H9 (cell line): ENCODE results near the gene WEE2. TPM values are rescaled to one million over a fixed set of nuclear protein-coding genes. Genes with fewer than 3 reads are reported as not detected.
A peak's percentile ranks its signal among the peaks of the same experiment; 100 is the strongest.

Experiments used
- DNase-seq: peaks from one replicate; pipeline ENCODE4 v3.0.0-alpha.2; 2017
- H2AFZ ChIP-seq: one replicate; pipeline ENCODE4 v1.6.1; 2013; ENCODE audit warnings: mild to moderate bottlenecking, low read length, control low read depth, moderate library complexity
- H2AK5ac ChIP-seq: 2 replicates; pipeline ENCODE4 v1.6.1; 2013; ENCODE audit warnings: low read length, control low read depth, mixed read lengths; ENCODE audit not compliant: insufficient read length
- H2BK120ac ChIP-seq: one replicate; pipeline ENCODE4 v1.6.1; 2013; ENCODE audit warnings: low read depth, mild to moderate bottlenecking, low read length, control low read depth, inconsistent platforms; ENCODE audit not compliant: poor library complexity, severe bottlenecking
- H2BK12ac ChIP-seq: 2 replicates; pipeline ENCODE4 v1.6.1; 2013; ENCODE audit warnings: low read length, control low read depth, mixed read lengths, low read depth; ENCODE audit not compliant: insufficient read length
- H2BK15ac ChIP-seq: 2 replicates; pipeline ENCODE4 v1.6.1; 2013; ENCODE audit warnings: low read depth, low read length, control low read depth
- H2BK20ac ChIP-seq: one replicate; pipeline ENCODE4 v1.6.1; 2013; ENCODE audit warnings: low read depth, mild to moderate bottlenecking, low read length, control low read depth, inconsistent platforms; ENCODE audit not compliant: poor library complexity, severe bottlenecking
- H2BK5ac ChIP-seq: 2 replicates; pipeline ENCODE4 v1.6.1; 2013; ENCODE audit warnings: low read length, control low read depth, mixed read lengths; ENCODE audit not compliant: insufficient read length
- H3K14ac ChIP-seq: 2 replicates; pipeline ENCODE4 v1.6.1; 2013; ENCODE audit warnings: low read length, control low read depth; ENCODE audit not compliant: insufficient read depth
- H3K18ac ChIP-seq: 2 replicates; pipeline ENCODE4 v1.6.1; 2013; ENCODE audit warnings: low read depth, mild to moderate bottlenecking, mixed read lengths, low read length, control low read depth; ENCODE audit not compliant: insufficient read length
- H3K23ac ChIP-seq: 2 replicates; pipeline ENCODE4 v1.6.1; 2013; ENCODE audit warnings: low read length, control low read depth, mixed read lengths, low read depth; ENCODE audit not compliant: insufficient read length
- H3K23me2 ChIP-seq: 2 replicates; pipeline ENCODE4 v1.6.1; 2013; ENCODE audit warnings: low read depth, mild to moderate bottlenecking, mixed read lengths, low read length, control low read depth; ENCODE audit not compliant: insufficient read length, poor library complexity, severe bottlenecking
- H3K27ac ChIP-seq: 2 replicates; pipeline ENCODE4 v1.5.1; 2013; ENCODE audit warnings: low read length, control low read depth, mixed read lengths, low read depth; ENCODE audit not compliant: insufficient read length
- H3K27me3 ChIP-seq: 2 replicates; pipeline ENCODE4 v1.6.1; 2013; ENCODE audit warnings: low read length, control low read depth, inconsistent platforms; ENCODE audit not compliant: insufficient read depth
- H3K4ac ChIP-seq: 2 replicates; pipeline ENCODE4 v1.6.1; 2013; ENCODE audit warnings: low read depth, mild to moderate bottlenecking, control low read depth, inconsistent platforms, low read length, moderate library complexity
- H3K4me1 ChIP-seq: 2 replicates; pipeline ENCODE4 v1.6.1; 2013; ENCODE audit warnings: low read length, control low read depth, inconsistent platforms; ENCODE audit not compliant: insufficient read depth
- H3K4me2 ChIP-seq: 2 replicates; pipeline ENCODE4 v1.6.1; 2013; ENCODE audit warnings: low read length, control low read depth, mixed read lengths; ENCODE audit not compliant: insufficient read length, insufficient read depth
- H3K56ac ChIP-seq: 2 replicates; pipeline ENCODE4 v1.6.1; 2013; ENCODE audit warnings: low read depth, mild to moderate bottlenecking, mixed read lengths, low read length, control low read depth; ENCODE audit not compliant: insufficient read length
- H3K79me1 ChIP-seq: 2 replicates; pipeline ENCODE4 v1.6.1; 2013; ENCODE audit warnings: low read depth, mild to moderate bottlenecking, moderate library complexity, low read length, control low read depth, inconsistent platforms; ENCODE audit not compliant: insufficient read depth, poor library complexity, severe bottlenecking
- H3K79me2 ChIP-seq: 2 replicates; pipeline ENCODE4 v1.6.1; 2013; ENCODE audit warnings: low read length, control low read depth, inconsistent platforms; ENCODE audit not compliant: insufficient read depth
- H3K9ac ChIP-seq: 2 replicates; pipeline ENCODE4 v1.6.1; 2013; ENCODE audit warnings: low read length, control low read depth, mixed read lengths; ENCODE audit not compliant: insufficient read length; ENCODE audit errors: extremely low read depth
- H3K9me3 ChIP-seq: one replicate; pipeline ENCODE4 v1.6.1; 2013; ENCODE audit warnings: low read depth, low read length, inconsistent platforms; ENCODE audit not compliant: control insufficient read depth
- H3T11ph ChIP-seq: one replicate; pipeline ENCODE4 v1.6.1; 2013; ENCODE audit warnings: mild to moderate bottlenecking, low read length, control low read depth, inconsistent platforms
- H4K20me1 ChIP-seq: one replicate; pipeline ENCODE4 v1.6.1; 2013; ENCODE audit not compliant: control insufficient read depth, insufficient read length, insufficient read depth
- H4K5ac ChIP-seq: 2 replicates; pipeline ENCODE4 v1.6.1; 2013; ENCODE audit warnings: low read depth, mild to moderate bottlenecking, mixed read lengths, low read length, control low read depth; ENCODE audit not compliant: insufficient read length
- H4K8ac ChIP-seq: replicated peaks from 2 replicates; pipeline ENCODE4 v1.6.1; 2013; ENCODE audit warnings: low read length, control low read depth, mixed read lengths, low read depth; ENCODE audit not compliant: insufficient read length
- H4K91ac ChIP-seq: 2 replicates; pipeline ENCODE4 v1.6.1; 2013; ENCODE audit warnings: low read depth, mild to moderate bottlenecking, moderate library complexity, mixed read lengths, low read length, control low read depth; ENCODE audit not compliant: insufficient read length
- H3K27ac Mint-ChIP-seq, 3 experiments: 2 replicates in 2 of 3; 3 replicates in 1 of 3; pipeline ENCODE4 v1.8.0; 2020 to 2021; ENCODE audit warnings: mixed read lengths in 3 of 3, mild to moderate bottlenecking in 1 of 3, moderate library complexity in 1 of 3
- H3K27me3 Mint-ChIP-seq: 2 replicates; pipeline ENCODE4 v1.8.0; 2021; ENCODE audit warnings: low read depth, mild to moderate bottlenecking, moderate library complexity, mixed read lengths
- H3K36me3 Mint-ChIP-seq, 3 experiments: 2 replicates in 2 of 3; 3 replicates in 1 of 3; pipeline ENCODE4 v1.8.0; 2020 to 2021; ENCODE audit warnings: low read depth in 3 of 3, mixed read lengths in 3 of 3; ENCODE audit not compliant: insufficient read depth in 1 of 3
- H3K4me1 Mint-ChIP-seq, 2 experiments: 2 replicates each; pipeline ENCODE4 v1.8.0; 2020; ENCODE audit warnings: mixed read lengths in 2 of 2
- H3K4me3 Mint-ChIP-seq, 2 experiments: 2 replicates in 1 of 2; 3 replicates in 1 of 2; pipeline ENCODE4 v1.8.0; 2020 to 2021; ENCODE audit warnings: mild to moderate bottlenecking in 2 of 2, mixed read lengths in 2 of 2, moderate library complexity in 1 of 2
- H3K9me3 Mint-ChIP-seq, 2 experiments: 2 replicates in 1 of 2; 3 replicates in 1 of 2; pipeline ENCODE4 v1.8.0; 2020; ENCODE audit warnings: mild to moderate bottlenecking in 2 of 2, mixed read lengths in 2 of 2, moderate library complexity in 1 of 2
- WGBS: extraction: QIAGEN DNeasy Blood & Tissue Kit; methylation state at CpG from one replicate; pipeline ENCODE4 v1.1.7; 2013; ENCODE audit warnings: missing lambda C conversion rate, low lambda C conversion rate, mixed read lengths; ENCODE audit not compliant: insufficient read length; ENCODE audit errors: extremely low coverage; 5-methylcytosine and 5-hydroxymethylcytosine counted together
- total RNA-seq: library from RNA; stranded (reverse); gene quantifications from 2 replicates; pipeline ENCODE4 v1.2.1, GENCODE V29; 2021
- TF ChIP-seq, protein P1 (sequence below): fragments of 200-600 bp; sonication (generic); conservative IDR thresholded peaks from 3 replicates; pipeline ENCODE4 v1.8.0; 2021; ENCODE audit warnings: antibody characterized with exemption, mild to moderate bottlenecking

The WEE2 gene
- total RNA-seq, 1 experiment from 2014 or later, result not detected

DNA sequence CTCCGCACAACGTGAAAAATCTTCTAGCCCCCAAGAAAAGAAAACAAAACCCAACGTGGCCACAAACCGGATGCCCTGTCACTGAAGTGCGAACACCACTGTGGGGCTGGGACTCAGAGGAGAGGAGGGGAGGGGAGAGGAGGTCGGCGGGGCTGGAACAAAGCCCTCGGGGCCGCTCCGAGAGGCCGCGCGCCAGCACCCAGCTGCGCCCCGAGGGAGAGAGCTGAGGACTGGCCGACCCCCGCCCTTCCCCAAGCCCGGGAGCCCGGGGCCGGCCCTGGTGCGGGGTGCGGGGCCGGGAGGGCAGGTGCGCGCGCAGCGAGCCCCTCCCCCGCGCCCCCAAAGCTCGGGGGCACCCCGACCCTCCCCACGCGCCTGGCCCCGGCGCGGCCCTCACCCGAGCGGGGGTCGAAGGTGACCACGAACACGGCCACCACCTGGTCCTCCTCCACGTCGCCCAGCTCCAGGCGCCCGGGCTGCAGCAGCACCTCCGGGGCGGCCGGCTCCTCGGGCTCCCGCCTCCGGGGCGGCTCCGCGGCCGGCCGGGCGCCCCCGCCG lies 6.6 kb upstream of the WEE2 start:
- no CpG with 5 or more reads among the region's 59 CpGs for WGBS
- peaks cover 4% of the 10 kb centered on the region for H3K4me1 ChIP-seq
- no peak overlapping the region for H3K27ac ChIP-seq

More for the DNA sequence above, 6.6 kb upstream of the WEE2 start:
- Histone ChIP-seq H2BK120ac (no peak overlapping the region), H3K27me3 (peaks cover 2% of the 10 kb centered on the region; the same call in 1 of the 2 replicates), H2AK5ac (no peak overlapping the region), H2AFZ (no peak overlapping the region), H2BK12ac (no peak overlapping the region), H3K56ac (no peak overlapping the region), H3K4ac (no peak overlapping the region), H3T11ph (no peak overlapping the region), H2BK20ac (no peak overlapping the region), H3K23ac (no peak overlapping the region), H4K20me1 (no peaks in the 10 kb centered on the region), H4K5ac (no peak overlapping the region), H2BK5ac (no peak overlapping the region), H3K79me1 (no peaks in the 10 kb centered on the region), H3K18ac (no peak overlapping the region), H3K4me2 (peak overlapping the region; percentile 89), H3K79me2 (no peaks in the 10 kb centered on the region), H4K91ac (no peak overlapping the region), H3K23me2 (peaks cover 5% of the 10 kb centered on the region), H3K9me3 (no peaks in the 10 kb centered on the region), H2BK15ac (no peak overlapping the region), H3K9ac (no peak overlapping the region), H3K14ac (no peak overlapping the region), H4K8ac (no peak overlapping the region)
- Mint-ChIP-seq H3K36me3 (0 out of 7 replicates have a peak, but pooled peaks cover 0 to under 1% (median 0%) of the 10 kb centered on the region in 3 experiments), H3K27ac (no peak overlapping the region), H3K4me3 (peak overlapping the region; percentile 79 to 87), H3K4me1 (peaks cover 60 to 61% of the 10 kb centered on the region in 2 experiments), H3K27me3 (peaks cover 23% of the 10 kb centered on the region), H3K9me3 (no peaks in the 10 kb centered on the region)
- peak; percentile 52 for DNase-seq
- TF ChIP-seq, protein P1, sequence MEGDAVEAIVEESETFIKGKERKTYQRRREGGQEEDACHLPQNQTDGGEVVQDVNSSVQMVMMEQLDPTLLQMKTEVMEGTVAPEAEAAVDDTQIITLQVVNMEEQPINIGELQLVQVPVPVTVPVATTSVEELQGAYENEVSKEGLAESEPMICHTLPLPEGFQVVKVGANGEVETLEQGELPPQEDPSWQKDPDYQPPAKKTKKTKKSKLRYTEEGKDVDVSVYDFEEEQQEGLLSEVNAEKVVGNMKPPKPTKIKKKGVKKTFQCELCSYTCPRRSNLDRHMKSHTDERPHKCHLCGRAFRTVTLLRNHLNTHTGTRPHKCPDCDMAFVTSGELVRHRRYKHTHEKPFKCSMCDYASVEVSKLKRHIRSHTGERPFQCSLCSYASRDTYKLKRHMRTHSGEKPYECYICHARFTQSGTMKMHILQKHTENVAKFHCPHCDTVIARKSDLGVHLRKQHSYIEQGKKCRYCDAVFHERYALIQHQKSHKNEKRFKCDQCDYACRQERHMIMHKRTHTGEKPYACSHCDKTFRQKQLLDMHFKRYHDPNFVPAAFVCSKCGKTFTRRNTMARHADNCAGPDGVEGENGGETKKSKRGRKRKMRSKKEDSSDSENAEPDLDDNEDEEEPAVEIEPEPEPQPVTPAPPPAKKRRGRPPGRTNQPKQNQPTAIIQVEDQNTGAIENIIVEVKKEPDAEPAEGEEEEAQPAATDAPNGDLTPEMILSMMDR, result no peak
